PFSK-1 (cell line): ENCODE data around the gene CLDN4.
A peak's percentile ranks its signal among the peaks of the same experiment; 100 is the strongest.

Source experiments
- FOXP2 ChIP-seq: optimal IDR thresholded peaks from 2 replicates; pipeline ENCODE3; 2011; ENCODE audit warnings: borderline replicate concordance, control low read depth, inconsistent platforms; ENCODE audit not compliant: insufficient read depth; ENCODE audit errors: extremely low read length, extremely low read depth
- POLR2AphosphoS5 ChIP-seq: IDR thresholded peaks from 2 replicates; pipeline ENCODE4 v1.6.1; 2012; ENCODE audit warnings: low read depth, mild to moderate bottlenecking, control low read depth, low read length, moderate library complexity
- SIN3A ChIP-seq: IDR thresholded peaks from 2 replicates; pipeline ENCODE4 v1.6.1; 2012; ENCODE audit warnings: mild to moderate bottlenecking, low read length, moderate library complexity, borderline replicate concordance; ENCODE audit not compliant: insufficient read depth
- TAF1 ChIP-seq: IDR thresholded peaks from 2 replicates; pipeline ENCODE4 v1.6.1; 2012; ENCODE audit warnings: low read length, control low read depth, borderline replicate concordance; ENCODE audit not compliant: insufficient read depth
- TF ChIP-seq, protein P1 (sequence below), 2 experiments: IDR thresholded peaks; 2 replicates each; pipeline versions ENCODE4 v1.6.1 to v1.8.0; 2011 to 2012; ENCODE audit warnings: low read depth in 2 of 2, low read length in 2 of 2, control low read depth in 1 of 2, inconsistent platforms in 1 of 2, mild to moderate bottlenecking in 1 of 2, moderate library complexity in 1 of 2; ENCODE audit not compliant: insufficient read depth in 1 of 2

The CLDN4 gene

GRCh38 chr7:73801577-73801976, 29.2 kb upstream of the CLDN4 start:
- TF ChIP-seq FOXP2, result no peak
- TF ChIP-seq SIN3A, result no peak

GRCh38 chr7:73802459-73802858, 28.3 kb upstream of the CLDN4 start:
- TF ChIP-seq FOXP2 (no peak), TAF1 (no peak), POLR2AphosphoS5 (no peak), SIN3A (no peak)
- TF ChIP-seq, protein P1, sequence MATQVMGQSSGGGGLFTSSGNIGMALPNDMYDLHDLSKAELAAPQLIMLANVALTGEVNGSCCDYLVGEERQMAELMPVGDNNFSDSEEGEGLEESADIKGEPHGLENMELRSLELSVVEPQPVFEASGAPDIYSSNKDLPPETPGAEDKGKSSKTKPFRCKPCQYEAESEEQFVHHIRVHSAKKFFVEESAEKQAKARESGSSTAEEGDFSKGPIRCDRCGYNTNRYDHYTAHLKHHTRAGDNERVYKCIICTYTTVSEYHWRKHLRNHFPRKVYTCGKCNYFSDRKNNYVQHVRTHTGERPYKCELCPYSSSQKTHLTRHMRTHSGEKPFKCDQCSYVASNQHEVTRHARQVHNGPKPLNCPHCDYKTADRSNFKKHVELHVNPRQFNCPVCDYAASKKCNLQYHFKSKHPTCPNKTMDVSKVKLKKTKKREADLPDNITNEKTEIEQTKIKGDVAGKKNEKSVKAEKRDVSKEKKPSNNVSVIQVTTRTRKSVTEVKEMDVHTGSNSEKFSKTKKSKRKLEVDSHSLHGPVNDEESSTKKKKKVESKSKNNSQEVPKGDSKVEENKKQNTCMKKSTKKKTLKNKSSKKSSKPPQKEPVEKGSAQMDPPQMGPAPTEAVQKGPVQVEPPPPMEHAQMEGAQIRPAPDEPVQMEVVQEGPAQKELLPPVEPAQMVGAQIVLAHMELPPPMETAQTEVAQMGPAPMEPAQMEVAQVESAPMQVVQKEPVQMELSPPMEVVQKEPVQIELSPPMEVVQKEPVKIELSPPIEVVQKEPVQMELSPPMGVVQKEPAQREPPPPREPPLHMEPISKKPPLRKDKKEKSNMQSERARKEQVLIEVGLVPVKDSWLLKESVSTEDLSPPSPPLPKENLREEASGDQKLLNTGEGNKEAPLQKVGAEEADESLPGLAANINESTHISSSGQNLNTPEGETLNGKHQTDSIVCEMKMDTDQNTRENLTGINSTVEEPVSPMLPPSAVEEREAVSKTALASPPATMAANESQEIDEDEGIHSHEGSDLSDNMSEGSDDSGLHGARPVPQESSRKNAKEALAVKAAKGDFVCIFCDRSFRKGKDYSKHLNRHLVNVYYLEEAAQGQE (IDR thresholded peaks at IDR 0.05; ENCODE audit: insufficient read depth in 1 of 2, low read depth in 2 of 2, low read length in 2 of 2), result no peak

DNA sequence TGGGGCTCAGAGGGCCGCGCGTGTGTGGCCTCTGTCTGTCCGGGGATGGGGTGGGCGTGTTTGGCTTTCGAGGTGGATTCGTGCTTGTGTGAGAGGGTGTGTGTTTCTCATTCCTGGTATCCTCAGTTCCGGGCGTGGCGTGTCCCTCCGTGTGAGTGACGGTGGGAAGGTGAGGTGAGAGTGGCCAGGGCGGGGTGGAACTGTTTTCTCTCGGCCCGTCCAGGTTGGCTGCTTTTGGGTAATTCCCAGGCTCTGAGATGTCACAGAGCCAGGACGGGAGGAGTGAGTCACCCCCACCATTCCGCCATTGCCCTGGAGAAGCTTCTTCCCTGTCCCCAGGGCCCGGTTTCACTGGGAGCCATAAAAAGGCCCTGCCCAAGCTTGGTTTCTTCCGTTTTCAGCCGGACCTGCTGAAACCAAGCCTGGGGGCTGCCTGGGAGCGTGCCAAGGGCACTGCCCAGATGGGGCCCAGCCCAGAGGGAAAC, 21.3 kb upstream of the CLDN4 start:
- TF ChIP-seq, protein P1 (IDR thresholded peaks at IDR 0.05; ENCODE audit: insufficient read depth in 1 of 2, low read depth in 2 of 2, low read length in 2 of 2), result no peak
- TF ChIP-seq POLR2AphosphoS5 (no peak), SIN3A (no peak), TAF1 (no peak), FOXP2 (no peak)

DNA sequence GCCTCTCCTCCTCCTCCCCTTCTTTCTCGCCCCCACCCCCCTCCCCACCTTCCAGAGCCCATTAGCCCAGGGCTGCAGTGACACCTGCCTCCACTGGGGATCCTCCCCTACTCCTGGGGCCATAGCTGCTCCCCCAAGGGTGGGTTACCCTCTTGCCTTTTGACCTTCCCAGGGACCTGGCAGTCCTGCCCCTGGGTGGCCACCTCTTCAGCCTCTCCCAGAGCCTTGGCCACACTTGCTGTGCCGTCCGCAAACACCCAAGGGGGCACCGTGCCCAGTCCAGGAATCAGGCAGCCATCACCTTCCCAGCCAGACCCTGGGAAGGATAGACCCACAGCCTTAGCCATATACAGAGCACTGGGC, 19.8 kb upstream of the CLDN4 start:
- TF ChIP-seq, protein P1 (IDR thresholded peaks at IDR 0.05; ENCODE audit: insufficient read depth in 1 of 2, low read depth in 2 of 2, low read length in 2 of 2), result no peak
- no peak for TF ChIP-seq POLR2AphosphoS5
- TF ChIP-seq TAF1, result no peak
- TF ChIP-seq FOXP2, result no peak
- TF ChIP-seq SIN3A, result no peak

DNA sequence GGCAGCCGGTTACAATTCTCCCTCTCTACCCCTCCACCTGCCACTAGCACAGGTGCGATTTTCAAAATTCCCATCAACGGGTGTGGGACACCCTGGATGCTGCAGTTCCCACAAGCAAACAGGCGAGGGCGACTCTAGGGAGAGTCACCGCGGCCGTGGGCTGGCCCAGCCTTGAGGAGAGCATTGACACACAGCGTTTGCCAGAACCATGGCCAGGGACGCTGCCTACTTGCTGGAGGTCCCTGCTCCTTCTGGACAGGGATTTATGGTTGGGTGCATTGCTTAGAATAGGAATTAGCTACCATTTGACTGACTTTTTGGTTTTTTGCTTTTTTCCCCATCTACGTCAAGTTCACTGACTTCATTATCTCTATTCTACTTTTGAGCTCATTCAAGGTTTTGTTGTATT, 19.0 kb upstream of the CLDN4 start:
- TF ChIP-seq FOXP2, result no peak
- TF ChIP-seq, protein P1 (IDR thresholded peaks at IDR 0.05; ENCODE audit: insufficient read depth in 1 of 2, low read depth in 2 of 2, low read length in 2 of 2), result peak; percentile 69 to 88
